Parathyroid adenoma (tissue), 2 donors: ENCODE data around the gene DMAC2L.

Source experiments
- H2AFZ ChIP-seq: fragments of 300-600 bp; sonication (generic); one replicate; pipeline ENCODE4 v1.7.0; 2017; ENCODE audit warnings: antibody characterized with exemption, mild to moderate bottlenecking
- H3K27ac ChIP-seq: fragments of 300-600 bp; sonication (generic); one replicate; pipeline ENCODE4 v1.7.0; 2017
- H3K27me3 ChIP-seq: fragments of 300-600 bp; sonication (generic); one replicate; pipeline ENCODE4 v1.7.0; 2017; ENCODE audit warnings: low read length; ENCODE audit not compliant: control insufficient read depth, insufficient read depth
- H3K36me3 ChIP-seq: fragments of 300-600 bp; sonication (generic); one replicate; pipeline ENCODE4 v1.7.0; 2017; ENCODE audit warnings: low read length; ENCODE audit not compliant: control insufficient read depth, insufficient read depth
- H3K4me1 ChIP-seq: fragments of 300-600 bp; sonication (generic); one replicate; pipeline ENCODE4 v1.7.0; 2017; ENCODE audit warnings: control low read depth
- H3K4me2 ChIP-seq: fragments of 300-600 bp; sonication (generic); one replicate; pipeline ENCODE4 v1.7.0; 2017; ENCODE audit warnings: low read length
- H3K4me3 ChIP-seq: fragments of 300-600 bp; sonication (generic); one replicate; pipeline ENCODE4 v1.7.0; 2017; ENCODE audit warnings: low read depth, low read length
- H3K79me2 ChIP-seq: fragments of 300-600 bp; sonication (generic); one replicate; pipeline ENCODE4 v1.7.0; 2017; ENCODE audit warnings: control low read depth
- H3K9ac ChIP-seq: fragments of 300-600 bp; sonication (generic); one replicate; pipeline ENCODE4 v1.7.0; 2017; ENCODE audit warnings: mild to moderate bottlenecking
- H3K9me3 ChIP-seq: fragments of 300-600 bp; sonication (generic); one replicate; pipeline ENCODE4 v1.7.0; 2017; ENCODE audit warnings: low read length; ENCODE audit not compliant: control insufficient read depth
- CTCF ChIP-seq: fragments of 300-600 bp; sonication (generic); IDR thresholded peaks from one replicate; pipeline ENCODE4 v1.7.0; 2017; ENCODE audit warnings: antibody characterized with exemption, mild to moderate bottlenecking
- donor health status: primary hyperparathyroidism.

Gene DMAC2L

GRCh38 chr14:50343434-50343833 is 31.3 kb downstream of the DMAC2L start:
- Histone ChIP-seq H3K4me2 (no peak overlapping the region), H2AFZ (no peak overlapping the region), H3K27me3 (no peaks in the 10 kb centered on the region), H3K9ac (no peak overlapping the region), H3K4me3 (no peak overlapping the region), H3K79me2 (no peaks in the 10 kb centered on the region), H3K9me3 (no peaks in the 10 kb centered on the region), H3K27ac (no peak overlapping the region), H3K36me3 (no peaks in the 10 kb centered on the region), H3K4me1 (peaks cover 11% of the 10 kb centered on the region)
- no peak for TF ChIP-seq CTCF

GRCh38 chr14:50344116-50344775 is 32.1 kb downstream of the DMAC2L start:
- Histone ChIP-seq H3K4me3 (no peak overlapping the region), H3K79me2 (no peaks in the 10 kb centered on the region), H3K36me3 (no peaks in the 10 kb centered on the region), H3K9me3 (no peaks in the 10 kb centered on the region), H3K27me3 (no peaks in the 10 kb centered on the region), H3K4me2 (no peak overlapping the region), H2AFZ (no peak overlapping the region), H3K4me1 (peaks cover 11% of the 10 kb centered on the region), H3K9ac (no peak overlapping the region), H3K27ac (no peak overlapping the region)
- TF ChIP-seq CTCF = no peak

DNA sequence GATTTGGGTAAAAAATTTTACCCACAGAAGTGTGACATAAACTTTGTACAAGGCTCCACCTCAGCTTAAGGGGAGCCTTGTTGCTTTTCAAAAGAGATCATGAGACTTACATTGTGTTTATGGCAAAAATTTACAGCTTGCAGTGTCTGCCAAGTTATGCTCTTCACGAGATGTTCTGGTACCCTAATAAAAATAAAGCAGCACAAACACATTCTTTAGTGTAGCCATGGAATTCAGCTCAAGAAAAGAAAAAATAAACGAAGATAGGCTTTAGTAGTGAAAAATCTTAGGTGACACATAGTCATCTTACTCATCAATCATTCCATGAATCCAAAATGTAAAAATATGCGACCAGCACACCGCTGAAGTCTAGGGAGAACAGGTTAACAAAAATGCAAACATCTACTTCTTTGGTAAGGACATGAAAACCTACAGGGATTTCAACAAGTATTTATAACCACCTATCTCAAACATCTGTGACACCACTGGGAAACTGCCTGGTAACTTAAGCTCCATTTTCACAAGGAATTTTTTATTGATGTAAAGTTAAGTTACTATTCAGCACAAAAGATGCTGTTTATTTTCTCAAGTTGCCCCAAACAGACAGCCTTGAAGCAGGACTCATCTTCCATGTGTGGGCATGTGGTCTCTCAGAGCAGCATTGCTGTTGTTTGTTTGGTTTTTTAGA is 32.9 kb downstream of the DMAC2L start:
- Histone ChIP-seq H3K79me2 (no peaks in the 10 kb centered on the region), H2AFZ (no peak overlapping the region), H3K9ac (no peak overlapping the region), H3K27ac (no peak overlapping the region), H3K9me3 (no peaks in the 10 kb centered on the region), H3K27me3 (no peaks in the 10 kb centered on the region), H3K4me1 (peaks cover 11% of the 10 kb centered on the region), H3K36me3 (no peaks in the 10 kb centered on the region), H3K4me3 (no peak overlapping the region), H3K4me2 (no peak overlapping the region)
- TF ChIP-seq CTCF = no peak

DNA sequence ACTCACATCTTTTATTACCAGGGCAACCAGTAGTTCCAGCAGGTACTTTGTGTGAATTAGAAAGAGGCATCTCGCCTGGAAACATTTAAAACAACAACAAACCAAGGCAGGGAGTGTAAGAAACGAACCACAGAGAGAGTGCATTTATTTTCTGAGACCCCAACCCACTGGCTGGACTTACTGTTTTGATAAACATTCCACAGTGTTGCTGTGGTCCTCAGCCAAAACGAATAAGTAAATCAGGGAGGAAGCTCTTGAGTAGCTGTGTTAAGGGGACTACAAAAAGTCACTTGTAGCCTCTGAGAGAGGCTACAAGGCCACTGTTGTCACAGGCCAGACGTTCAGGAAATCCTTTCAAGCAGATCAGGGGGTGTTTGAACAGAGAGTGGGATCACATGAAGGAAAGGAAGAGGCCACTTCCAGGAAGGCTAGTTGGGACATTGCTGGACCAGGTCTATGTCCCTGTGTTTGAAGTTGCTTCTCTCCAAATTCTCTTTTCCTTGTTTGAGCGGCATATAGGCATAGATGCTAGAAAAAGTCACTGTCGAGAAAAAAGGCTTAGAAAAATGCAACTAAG is 33.8 kb downstream of the DMAC2L start:
- Histone ChIP-seq H3K9ac (no peak overlapping the region), H3K79me2 (no peaks in the 10 kb centered on the region), H2AFZ (no peak overlapping the region), H3K4me3 (no peak overlapping the region), H3K4me1 (peaks cover 11% of the 10 kb centered on the region), H3K4me2 (no peak overlapping the region), H3K27me3 (no peaks in the 10 kb centered on the region), H3K36me3 (no peaks in the 10 kb centered on the region), H3K27ac (peak overlapping the region; percentile 19), H3K9me3 (no peaks in the 10 kb centered on the region)
- no peak for TF ChIP-seq CTCF
